ENCODE results near the gene SLC17A2.

DNA sequence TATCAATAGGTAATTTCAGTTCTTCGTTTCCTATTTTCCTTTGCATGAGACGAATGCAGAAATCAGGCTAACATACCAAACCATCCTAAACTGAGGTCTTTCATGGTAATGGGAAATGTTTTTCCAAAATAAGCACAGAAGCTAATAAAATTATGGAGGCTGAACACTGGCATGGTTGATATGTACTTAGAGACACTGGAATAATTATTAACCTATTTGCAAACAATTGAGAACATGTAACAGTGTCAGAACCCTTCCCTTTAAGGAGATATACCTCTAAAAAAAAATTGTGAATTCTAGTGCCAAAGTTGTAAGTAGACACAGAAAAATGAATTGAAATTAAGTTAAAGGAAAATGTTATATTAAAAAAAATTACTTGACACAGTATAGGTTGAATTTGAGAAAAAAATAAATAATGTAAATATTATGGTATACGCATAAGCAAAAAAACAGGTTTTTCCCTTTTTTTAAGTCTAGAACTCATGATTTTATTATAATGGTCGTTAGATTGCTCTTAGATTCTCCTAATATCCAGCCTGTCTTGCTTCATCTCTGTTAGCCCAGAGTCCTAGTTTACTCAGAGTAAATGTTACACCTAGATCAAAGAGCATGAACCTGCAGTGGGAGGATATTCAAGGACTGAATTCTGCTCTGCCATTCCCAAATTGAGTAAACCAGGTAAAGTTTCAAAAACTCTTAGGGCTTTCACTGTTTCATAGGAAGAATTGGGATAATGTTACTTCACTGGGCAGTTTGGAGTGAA is 1.7 kb downstream of the SLC17A2 start:
- TF ChIP-seq RORA (CRISPR knock-in tag; IDR thresholded peaks at IDR 0.05): no peak
- 0 out of 2 replicates have a peak, but pooled peaks have one; percentile 51 for TF ChIP-seq HDAC1 (CRISPR knock-in tag; IDR thresholded peaks at IDR 0.05)
- TF ChIP-seq MYC (CRISPR knock-in tag; IDR thresholded peaks at IDR 0.05; ENCODE audit: borderline replicate concordance): no peak
- TF ChIP-seq, protein P1, sequence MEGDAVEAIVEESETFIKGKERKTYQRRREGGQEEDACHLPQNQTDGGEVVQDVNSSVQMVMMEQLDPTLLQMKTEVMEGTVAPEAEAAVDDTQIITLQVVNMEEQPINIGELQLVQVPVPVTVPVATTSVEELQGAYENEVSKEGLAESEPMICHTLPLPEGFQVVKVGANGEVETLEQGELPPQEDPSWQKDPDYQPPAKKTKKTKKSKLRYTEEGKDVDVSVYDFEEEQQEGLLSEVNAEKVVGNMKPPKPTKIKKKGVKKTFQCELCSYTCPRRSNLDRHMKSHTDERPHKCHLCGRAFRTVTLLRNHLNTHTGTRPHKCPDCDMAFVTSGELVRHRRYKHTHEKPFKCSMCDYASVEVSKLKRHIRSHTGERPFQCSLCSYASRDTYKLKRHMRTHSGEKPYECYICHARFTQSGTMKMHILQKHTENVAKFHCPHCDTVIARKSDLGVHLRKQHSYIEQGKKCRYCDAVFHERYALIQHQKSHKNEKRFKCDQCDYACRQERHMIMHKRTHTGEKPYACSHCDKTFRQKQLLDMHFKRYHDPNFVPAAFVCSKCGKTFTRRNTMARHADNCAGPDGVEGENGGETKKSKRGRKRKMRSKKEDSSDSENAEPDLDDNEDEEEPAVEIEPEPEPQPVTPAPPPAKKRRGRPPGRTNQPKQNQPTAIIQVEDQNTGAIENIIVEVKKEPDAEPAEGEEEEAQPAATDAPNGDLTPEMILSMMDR (CRISPR knock-in tag; IDR thresholded peaks at IDR 0.05): no peak
- peak; percentile 93 for TF ChIP-seq HDAC2 (CRISPR knock-in tag; IDR thresholded peaks at IDR 0.05)
- peak; percentile 93; the same call in 1 of the 2 replicates for TF ChIP-seq MIXL1 (CRISPR knock-in tag; IDR thresholded peaks at IDR 0.05)
- TF ChIP-seq, protein P2, sequence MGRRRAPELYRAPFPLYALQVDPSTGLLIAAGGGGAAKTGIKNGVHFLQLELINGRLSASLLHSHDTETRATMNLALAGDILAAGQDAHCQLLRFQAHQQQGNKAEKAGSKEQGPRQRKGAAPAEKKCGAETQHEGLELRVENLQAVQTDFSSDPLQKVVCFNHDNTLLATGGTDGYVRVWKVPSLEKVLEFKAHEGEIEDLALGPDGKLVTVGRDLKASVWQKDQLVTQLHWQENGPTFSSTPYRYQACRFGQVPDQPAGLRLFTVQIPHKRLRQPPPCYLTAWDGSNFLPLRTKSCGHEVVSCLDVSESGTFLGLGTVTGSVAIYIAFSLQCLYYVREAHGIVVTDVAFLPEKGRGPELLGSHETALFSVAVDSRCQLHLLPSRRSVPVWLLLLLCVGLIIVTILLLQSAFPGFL (CRISPR knock-in tag; IDR thresholded peaks at IDR 0.05): no peak
- no peak for TF ChIP-seq SP1 (IDR thresholded peaks at IDR 0.05)
- TF ChIP-seq SP1 (CRISPR knock-in tag; IDR thresholded peaks at IDR 0.05): no peak
- TF ChIP-seq PATZ1 (CRISPR knock-in tag; IDR thresholded peaks at IDR 0.05): peak; percentile 70; the same call in 1 of the 2 replicates
- TF ChIP-seq SIX4 (CRISPR knock-in tag; IDR thresholded peaks at IDR 0.05): peak; percentile 88
- TF ChIP-seq ZNF24 (IDR thresholded peaks at IDR 0.05): 0 out of 2 replicates have a peak, but pooled peaks have one; percentile 4
